AG10803 (cell line): ENCODE data around the gene UBE2I.

Source experiments
- DNase-seq: peaks from one replicate; pipeline ENCODE4 v3.0.0; 2010; ENCODE audit warnings: low read depth
- H3K4me3 ChIP-seq: 2 replicates; pipeline ENCODE4 v1.5.1; 2011; ENCODE audit warnings: mild to moderate bottlenecking, low read length, control low read depth
- CTCF ChIP-seq: conservative IDR thresholded peaks from 2 replicates; pipeline ENCODE4 v1.5.1; 2011; ENCODE audit warnings: mild to moderate bottlenecking, low read length, control low read depth, inconsistent platforms

UBE2I gene

GRCh38 chr16:1366712-1367299, 57.4 kb downstream of the UBE2I start:
- no peak for DNase-seq
- no peak for TF ChIP-seq CTCF
- no peak overlapping the region for H3K4me3 ChIP-seq

- no peak for DNase-seq
- H3K4me3 ChIP-seq, result no peak overlapping the region
- TF ChIP-seq CTCF, result no peak
These were observed 58.2 kb downstream of the UBE2I start for GRCh38 chr16:1367486-1368174.

GRCh38 chr16:1371054-1371978, 61.9 kb downstream of the UBE2I start:
- H3K4me3 ChIP-seq, result no peak overlapping the region
- no peak for TF ChIP-seq CTCF
- no peak for DNase-seq

- H3K4me3 ChIP-seq, result no peak overlapping the region
- TF ChIP-seq CTCF, result no peak
- DNase-seq, result no peak
These were observed 63.0 kb downstream of the UBE2I start for GRCh38 chr16:1372292-1372950.

- TF ChIP-seq CTCF, result no peak
- no peak overlapping the region for H3K4me3 ChIP-seq
- no peak for DNase-seq
These were observed 65.2 kb downstream of the UBE2I start for GRCh38 chr16:1374418-1375297.

- TF ChIP-seq CTCF, result no peak
- no peak for DNase-seq
- H3K4me3 ChIP-seq, result no peak overlapping the region
These were observed 65.8 kb downstream of the UBE2I start for GRCh38 chr16:1375298-1375640.
